ENCODE measurements around the gene FREM1.
A peak's percentile ranks its signal among the peaks of the same experiment; 100 is the strongest.

The FREM1 gene

DNA sequence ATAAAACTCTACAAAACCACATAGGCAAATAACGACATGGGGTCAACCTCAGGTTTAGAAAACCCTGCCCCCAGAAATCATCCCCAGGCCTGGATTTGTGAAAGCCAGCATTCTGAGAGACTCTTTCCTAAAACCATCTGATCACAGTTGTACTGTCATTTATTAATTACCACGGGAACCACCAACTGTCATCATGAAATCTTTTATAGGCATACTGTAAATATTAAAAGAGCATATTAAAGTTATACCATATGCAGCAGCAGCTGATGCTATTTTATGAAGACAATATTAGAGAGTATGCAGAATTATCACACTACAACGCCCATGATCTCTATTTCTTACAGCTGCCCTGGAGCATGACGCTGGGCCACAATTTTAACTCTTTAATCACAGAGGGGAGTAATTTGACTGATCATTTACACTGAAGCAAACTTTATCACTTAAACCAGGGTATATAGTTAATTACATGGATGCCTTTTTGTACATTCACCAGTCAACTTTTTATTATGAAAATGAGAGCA is 208.0 kb downstream of the FREM1 start:
- no peaks in the 10 kb centered on the region for H3K4me1 ChIP-seq (ENCODE audit: control insufficient read depth, insufficient read depth, low read length, poor library complexity, severe bottlenecking)
- H3K27ac ChIP-seq (ENCODE audit: insufficient read depth, low read length, poor library complexity, severe bottlenecking): no peak overlapping the region
- H3K4me3 ChIP-seq (ENCODE audit: insufficient read depth, low read depth, low read length, poor library complexity, severe bottlenecking): no peak overlapping the region
- H3K36me3 ChIP-seq (ENCODE audit: control insufficient read depth, insufficient read depth, low read length): no peaks in the 10 kb centered on the region
- no peaks in the 10 kb centered on the region for H3K27me3 ChIP-seq (replicated peaks; ENCODE audit: control insufficient read depth, insufficient read depth, low read length, poor library complexity, severe bottlenecking)
- DNase-seq: no peak
- peaks cover 3% of the 10 kb centered on the region for H3K9me3 ChIP-seq (ENCODE audit: control insufficient read depth, low read length)

DNA sequence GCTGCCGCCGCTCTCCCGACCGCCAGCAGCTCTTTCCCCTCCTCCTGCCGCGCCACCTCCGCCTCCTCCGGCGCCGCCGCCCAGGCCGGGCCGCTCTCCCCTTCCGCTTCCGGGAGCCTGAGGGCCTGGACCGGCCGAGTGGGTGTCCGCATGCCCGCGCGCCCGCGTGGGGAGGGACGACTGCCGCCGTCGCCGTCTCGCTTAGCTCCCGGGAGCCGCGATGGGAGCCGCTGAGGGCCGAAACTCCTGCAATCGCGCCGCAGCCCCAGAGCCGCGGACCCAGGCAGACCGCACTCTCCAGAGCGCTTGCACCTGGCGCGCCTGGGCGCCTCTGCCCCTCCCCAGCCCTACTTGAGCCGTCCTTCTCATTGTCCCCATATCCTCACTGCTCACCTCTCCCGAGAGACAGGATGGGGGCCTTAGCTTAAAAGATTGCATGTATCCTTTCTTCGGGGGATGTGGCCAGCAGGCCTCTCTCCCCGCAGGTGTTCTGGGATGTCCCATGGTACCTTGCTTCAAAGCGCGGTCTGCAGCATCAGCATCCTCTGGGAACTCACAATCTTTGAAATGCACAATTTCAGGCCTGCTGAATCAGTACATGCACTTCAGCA is 216.9 kb downstream of the FREM1 start, which contains the start of gene ZDHHC21:
Gene ZDHHC21 (minus strand): TSS at position 182 of the 611 bp plus-strand sequence. CDS start 19,092 bp downstream, outside the sequence.
- Histone ChIP-seq H3K27ac (ENCODE audit: insufficient read depth, low read length, poor library complexity, severe bottlenecking) (peak within 1 kb of the TSS; percentile 21), H3K9me3 (ENCODE audit: control insufficient read depth, low read length) (no peaks in the 10 kb centered on the region), H3K4me3 (ENCODE audit: insufficient read depth, low read depth, low read length, poor library complexity, severe bottlenecking) (peak within 1 kb of the TSS; percentile 75), H3K36me3 (ENCODE audit: control insufficient read depth, insufficient read depth, low read length) (no peaks in the 10 kb centered on the region), H3K27me3 (replicated peaks; ENCODE audit: control insufficient read depth, insufficient read depth, low read length, poor library complexity, severe bottlenecking) (no peaks in the 10 kb centered on the region), H3K4me1 (ENCODE audit: control insufficient read depth, insufficient read depth, low read length, poor library complexity, severe bottlenecking) (peaks cover 5% of the 10 kb centered on the region)
- DNase-seq: peak; percentile 19 to 24 (median 24)

DNA sequence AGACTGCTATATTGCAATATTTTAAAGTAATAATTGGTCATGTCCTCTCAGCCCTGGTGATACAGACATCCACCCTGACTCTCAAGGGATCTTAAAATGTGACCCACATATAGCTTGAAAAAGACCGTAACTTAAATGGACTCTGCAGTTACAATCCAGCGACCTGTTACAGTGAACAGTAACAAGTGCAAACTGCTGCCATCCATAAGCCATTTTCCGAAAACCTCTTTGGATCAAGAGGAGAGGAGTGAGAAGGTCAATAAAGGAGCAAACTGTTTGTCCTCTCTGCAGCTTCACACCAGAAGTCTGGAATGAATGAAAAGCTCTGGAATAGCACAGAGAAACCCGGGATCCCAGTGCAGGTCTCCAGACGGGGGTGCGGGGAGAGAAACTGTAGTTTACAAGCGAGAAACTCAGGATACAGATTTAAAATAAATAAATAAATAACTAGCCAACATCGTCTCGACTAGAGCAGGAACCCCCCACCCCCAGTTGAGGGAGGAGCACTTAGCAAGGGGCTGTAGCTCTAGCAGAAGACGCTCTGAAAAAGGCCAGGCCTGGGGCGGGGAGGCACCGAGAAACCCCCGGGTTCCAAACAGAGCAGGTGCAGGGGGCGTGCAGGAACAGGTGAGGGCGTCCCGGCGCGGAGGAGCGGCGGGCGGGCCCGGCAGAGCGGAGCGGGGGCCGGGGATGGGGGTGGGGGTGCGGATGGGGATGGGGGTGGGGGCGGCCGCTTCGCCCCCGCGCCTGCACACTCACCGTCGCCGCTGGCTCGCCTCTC is 217.6 kb downstream of the FREM1 start:
- no peak overlapping the region for H3K27ac ChIP-seq (ENCODE audit: insufficient read depth, low read length, poor library complexity, severe bottlenecking)

DNA sequence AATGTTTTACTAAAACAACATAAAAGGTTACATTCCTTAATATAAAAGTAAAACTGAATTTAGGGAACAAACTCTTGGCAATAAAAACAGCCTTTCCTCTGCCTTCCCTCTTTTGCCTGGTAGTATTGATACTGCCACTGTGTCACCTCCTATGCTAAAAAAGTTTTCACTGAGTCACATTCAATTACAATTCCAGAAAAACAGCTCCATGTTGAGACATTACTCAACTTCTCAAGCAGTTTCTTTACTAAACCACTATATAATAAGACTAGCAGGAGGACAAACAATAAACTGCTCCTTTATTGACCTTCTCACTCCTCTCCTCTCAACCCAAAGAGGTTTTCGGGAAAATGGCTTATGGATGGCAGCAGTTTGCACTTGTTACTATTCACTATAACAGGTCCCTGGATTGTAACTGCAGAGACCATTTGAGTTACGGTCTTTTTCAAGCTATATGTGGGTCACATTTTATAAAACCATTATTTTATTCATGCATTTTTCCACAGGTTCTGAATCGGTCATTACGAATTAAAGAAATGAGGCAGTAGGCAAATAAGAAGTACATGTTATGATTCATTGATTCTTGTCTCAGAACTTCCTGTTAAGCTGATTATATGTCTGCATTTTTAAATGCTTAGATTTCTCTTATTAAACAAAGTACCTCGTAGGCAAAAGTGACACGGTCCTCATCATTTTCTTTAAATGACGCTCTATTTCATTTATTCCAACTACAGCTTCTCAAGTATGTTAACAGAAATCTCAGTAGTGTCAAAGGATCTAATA is 219.1 kb downstream of the FREM1 start:
- Histone ChIP-seq H3K36me3 (ENCODE audit: control insufficient read depth, insufficient read depth, low read length) (no peaks in the 10 kb centered on the region), H3K27me3 (replicated peaks; ENCODE audit: control insufficient read depth, insufficient read depth, low read length, poor library complexity, severe bottlenecking) (no peaks in the 10 kb centered on the region), H3K4me3 (ENCODE audit: insufficient read depth, low read depth, low read length, poor library complexity, severe bottlenecking) (no peak overlapping the region), H3K9me3 (ENCODE audit: control insufficient read depth, low read length) (no peaks in the 10 kb centered on the region), H3K27ac (ENCODE audit: insufficient read depth, low read length, poor library complexity, severe bottlenecking) (no peak overlapping the region), H3K4me1 (ENCODE audit: control insufficient read depth, insufficient read depth, low read length, poor library complexity, severe bottlenecking) (peaks cover 5% of the 10 kb centered on the region)
- DNase-seq: no peak

More for the DNA sequence above, 217.6 kb downstream of the FREM1 start:
- Histone ChIP-seq H3K4me3 (ENCODE audit: insufficient read depth, low read depth, low read length, poor library complexity, severe bottlenecking) (peak overlapping the region; percentile 75), H3K36me3 (ENCODE audit: control insufficient read depth, insufficient read depth, low read length) (no peaks in the 10 kb centered on the region), H3K27me3 (replicated peaks; ENCODE audit: control insufficient read depth, insufficient read depth, low read length, poor library complexity, severe bottlenecking) (no peaks in the 10 kb centered on the region), H3K4me1 (ENCODE audit: control insufficient read depth, insufficient read depth, low read length, poor library complexity, severe bottlenecking) (peaks cover 5% of the 10 kb centered on the region), H3K9me3 (ENCODE audit: control insufficient read depth, low read length) (no peaks in the 10 kb centered on the region)
- DNase-seq: peak in 2 of 3 donors; percentile 5

DNA sequence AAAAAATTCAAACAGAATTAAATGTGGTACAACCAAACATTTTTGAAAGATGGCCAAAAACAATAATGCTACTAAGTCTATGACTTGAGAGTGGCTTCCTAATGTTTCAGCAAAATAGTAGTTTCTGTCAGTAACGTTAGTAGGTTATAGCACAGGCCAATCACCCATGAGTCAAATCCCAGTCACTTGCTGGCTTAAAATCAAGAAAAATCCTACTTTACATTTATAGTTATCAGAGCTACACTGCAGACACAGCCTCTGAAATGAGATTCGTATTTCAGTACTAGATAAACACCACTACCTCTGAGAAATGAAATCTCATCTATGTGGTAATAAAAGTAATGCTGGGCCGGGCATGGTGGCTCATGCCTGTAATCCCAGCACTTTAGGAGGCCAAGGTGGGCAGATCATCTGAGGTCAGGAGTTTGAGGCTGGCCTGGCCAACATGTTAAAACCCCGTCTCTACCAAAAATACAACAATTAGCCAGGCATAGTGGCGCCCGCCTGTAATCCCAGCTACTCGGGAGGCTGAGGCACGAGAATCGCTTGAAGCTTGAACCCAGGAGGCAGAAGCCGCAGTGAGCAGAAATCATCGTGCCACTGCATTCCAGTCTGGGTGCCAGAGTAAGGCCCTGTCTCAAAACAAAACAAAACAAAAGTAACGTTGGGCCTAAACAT is 223.0 kb downstream of the FREM1 start:
- H3K27ac ChIP-seq (ENCODE audit: insufficient read depth, low read length, poor library complexity, severe bottlenecking): no peak overlapping the region
- H3K4me3 ChIP-seq (ENCODE audit: insufficient read depth, low read depth, low read length, poor library complexity, severe bottlenecking): no peak overlapping the region
- peaks cover 2% of the 10 kb centered on the region for H3K4me1 ChIP-seq (ENCODE audit: control insufficient read depth, insufficient read depth, low read length, poor library complexity, severe bottlenecking)
- no peak for DNase-seq
- no peaks in the 10 kb centered on the region for H3K36me3 ChIP-seq (ENCODE audit: control insufficient read depth, insufficient read depth, low read length)
- no peaks in the 10 kb centered on the region for H3K27me3 ChIP-seq (replicated peaks; ENCODE audit: control insufficient read depth, insufficient read depth, low read length, poor library complexity, severe bottlenecking)
- no peaks in the 10 kb centered on the region for H3K9me3 ChIP-seq (ENCODE audit: control insufficient read depth, low read length)

DNA sequence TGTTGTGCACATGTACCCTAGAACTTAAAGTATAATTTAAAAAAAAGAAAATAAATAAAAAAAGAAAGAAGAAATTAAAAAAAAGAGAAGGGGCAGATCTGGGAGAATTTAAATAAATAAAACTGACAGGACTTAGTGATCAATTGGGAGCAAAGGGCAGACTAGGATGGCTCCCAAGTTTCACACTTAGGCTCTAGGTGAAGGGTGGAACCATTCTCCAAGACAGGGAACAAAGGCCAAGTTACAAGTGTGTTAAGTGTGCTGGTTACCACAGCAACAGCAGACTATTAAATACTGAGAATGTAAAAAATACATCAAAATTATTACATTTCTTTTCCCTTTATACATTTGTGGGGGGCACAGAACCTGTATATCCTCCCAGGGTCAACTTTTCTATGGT is 224.1 kb downstream of the FREM1 start:
- Histone ChIP-seq H3K27ac (ENCODE audit: insufficient read depth, low read length, poor library complexity, severe bottlenecking) (no peak overlapping the region), H3K9me3 (ENCODE audit: control insufficient read depth, low read length) (no peaks in the 10 kb centered on the region)

More for the DNA sequence above, 224.1 kb downstream of the FREM1 start:
- no peak for DNase-seq
- Histone ChIP-seq H3K4me1 (ENCODE audit: control insufficient read depth, insufficient read depth, low read length, poor library complexity, severe bottlenecking) (no peaks in the 10 kb centered on the region), H3K27me3 (replicated peaks; ENCODE audit: control insufficient read depth, insufficient read depth, low read length, poor library complexity, severe bottlenecking) (no peaks in the 10 kb centered on the region), H3K4me3 (ENCODE audit: insufficient read depth, low read depth, low read length, poor library complexity, severe bottlenecking) (no peak overlapping the region), H3K36me3 (ENCODE audit: control insufficient read depth, insufficient read depth, low read length) (no peaks in the 10 kb centered on the region)
